GM21717 (cell line): ENCODE results near the gene ACAD10.
"Not testable (repeated sequence)": the region's sequence is repeated elsewhere in the genome, so short reads cannot be mapped to it uniquely, and the experiment has no call there.

Source experiments
- ATAC-seq: cut with Tn5 transposase; IDR thresholded peaks from one replicate; pipeline ENCODE4 v1.9.1; 2021; ENCODE audit warnings: mild to moderate bottlenecking, moderate library complexity; ENCODE audit not compliant: unreplicated experiment

ACAD10 gene

GRCh38 chr12:111748151-111748672 lies 62.4 kb downstream of the ACAD10 start:
- no peak for ATAC-seq

DNA sequence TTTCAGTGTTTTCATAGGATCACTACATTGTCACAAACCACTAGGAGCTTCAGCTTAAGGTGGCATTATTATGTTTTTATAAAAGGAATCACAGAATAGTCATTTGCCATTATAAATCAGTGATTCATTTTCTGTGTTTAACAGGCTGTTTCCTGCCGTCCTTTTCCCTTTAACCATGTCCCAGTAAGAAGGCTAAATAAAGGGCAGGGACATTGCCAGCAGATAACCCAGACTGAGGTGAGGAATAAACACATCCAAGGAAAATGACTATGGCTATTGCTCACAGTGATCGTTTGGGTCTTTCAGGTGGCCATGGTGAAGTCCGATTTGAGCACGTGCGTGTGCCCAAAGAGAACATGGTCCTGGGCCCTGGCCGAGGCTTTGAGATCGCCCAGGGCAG lies 63.0 kb downstream of the ACAD10 start:
- no peak for ATAC-seq

DNA sequence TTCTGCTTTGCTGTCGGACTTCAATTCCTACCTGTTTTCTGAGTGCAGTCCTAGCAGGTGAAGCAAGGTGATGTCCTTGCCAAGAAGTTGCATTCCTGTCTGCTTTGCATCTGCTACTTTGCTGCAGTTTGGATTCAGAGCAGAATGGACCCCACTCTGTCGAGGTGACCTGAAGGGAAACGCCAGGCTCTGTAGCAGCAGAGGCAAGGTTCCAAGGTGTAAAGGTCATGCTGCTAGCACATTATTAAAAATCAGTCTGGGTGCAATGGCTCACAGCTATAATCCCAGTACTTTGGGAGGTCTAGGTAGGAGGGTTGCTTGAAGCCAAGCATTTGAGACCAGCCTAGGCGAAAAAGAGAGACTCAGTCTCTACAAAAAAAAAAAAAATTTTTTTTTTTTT lies 63.5 kb downstream of the ACAD10 start:
- no peak for ATAC-seq

DNA sequence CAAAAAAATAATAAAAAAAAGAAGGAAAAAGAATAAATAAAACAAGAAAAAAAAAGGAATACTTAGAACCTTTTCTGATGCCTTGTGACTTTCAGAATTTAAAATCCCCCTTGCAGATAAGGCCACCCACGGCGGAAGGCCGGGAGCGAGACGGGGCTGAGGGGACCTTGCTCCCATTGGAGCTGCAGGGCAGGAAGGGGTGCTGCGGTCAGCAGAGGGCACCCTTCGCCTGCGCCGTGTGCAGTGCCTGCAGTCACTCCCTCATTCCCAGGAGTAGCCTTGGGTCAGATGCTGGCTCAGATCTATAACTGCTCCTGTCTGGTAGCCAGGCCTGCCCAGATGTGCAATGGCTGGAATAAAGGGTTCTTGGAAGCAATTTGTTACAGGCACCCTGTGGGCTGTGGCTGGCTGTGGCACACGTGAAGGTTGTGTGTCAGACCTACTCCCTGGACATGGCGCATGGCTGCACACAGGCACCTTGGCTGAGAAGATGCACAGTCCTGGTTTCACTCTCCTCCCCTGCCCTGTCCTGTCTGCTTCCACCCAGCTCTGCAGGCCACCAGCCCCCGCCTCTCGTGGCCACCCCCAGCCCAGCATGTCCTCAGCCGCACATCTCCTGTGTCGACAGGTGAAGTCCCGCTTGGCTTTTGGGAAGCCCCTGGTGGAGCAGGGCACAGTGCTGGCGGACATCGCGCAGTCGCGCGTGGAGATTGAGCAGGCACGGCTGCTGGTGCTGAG lies 67.5 kb downstream of the ACAD10 start:
- no peak for ATAC-seq

DNA sequence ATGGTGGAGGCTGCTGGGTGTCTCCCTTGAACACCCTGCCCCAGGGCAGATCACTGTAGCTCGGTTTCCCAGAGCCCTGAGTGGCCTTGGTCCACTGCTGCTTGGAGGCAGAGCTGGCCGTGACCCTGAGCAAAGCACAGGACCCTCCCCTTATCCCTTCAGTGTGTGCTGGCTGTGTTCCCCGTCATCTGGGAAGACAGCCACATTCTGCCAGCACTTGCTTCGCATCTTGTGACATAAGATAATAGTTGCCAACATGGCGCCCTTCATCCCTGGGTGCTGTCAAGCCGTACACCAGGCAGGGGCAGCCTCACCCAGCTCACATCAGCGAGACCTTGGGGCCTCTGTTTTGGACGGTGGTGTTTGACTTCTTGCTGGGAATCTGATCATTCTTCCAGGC lies 68.8 kb downstream of the ACAD10 start:
- no peak for ATAC-seq

- no peak for ATAC-seq
These were observed 70.3 kb downstream of the ACAD10 start for GRCh38 chr12:111756196-111756595.

- ATAC-seq, result no peak
These were observed 70.8 kb downstream of the ACAD10 start for GRCh38 chr12:111756681-111757080.

DNA sequence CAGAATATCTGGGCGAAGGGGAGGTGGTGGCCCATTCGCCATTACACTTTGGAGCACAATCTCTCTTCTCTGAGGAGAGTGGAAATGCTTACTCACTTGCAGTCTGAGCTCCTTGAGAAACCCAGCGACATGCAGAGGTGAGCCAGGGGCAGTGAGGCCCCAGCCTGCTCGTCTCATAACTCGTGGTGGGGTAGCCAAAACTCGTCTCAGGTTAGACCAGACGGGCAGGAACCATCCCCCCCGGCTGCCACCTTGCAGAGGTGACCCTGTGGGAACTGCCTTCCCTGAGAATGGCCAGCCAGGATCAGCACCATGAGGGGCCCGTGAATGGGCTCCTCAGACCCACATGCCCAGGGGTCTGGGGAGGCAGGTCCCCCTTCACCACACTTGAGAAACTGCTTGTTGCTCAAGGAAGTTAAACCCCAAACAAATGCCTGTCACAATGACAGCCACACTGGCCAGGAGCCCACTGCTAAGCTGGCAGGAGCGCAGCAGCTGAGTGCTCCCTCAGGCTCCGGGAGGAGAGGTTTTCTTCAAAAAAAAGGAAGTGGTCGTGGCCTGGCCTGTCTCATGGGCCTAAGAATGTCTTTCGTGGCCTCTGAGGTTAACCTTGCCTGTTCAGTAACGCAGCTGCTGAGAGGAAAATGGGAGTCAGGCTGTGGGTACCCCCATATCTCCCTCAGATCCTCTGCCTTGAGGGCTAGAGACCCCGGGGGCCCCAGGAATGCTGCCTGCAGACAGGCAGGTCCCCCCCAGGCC lies 71.7 kb downstream of the ACAD10 start:
- no peak for ATAC-seq

GRCh38 chr12:111758120-111758561 lies 72.3 kb downstream of the ACAD10 start:
- no peak for ATAC-seq

- ATAC-seq, result no peak
These were observed 73.4 kb downstream of the ACAD10 start for GRCh38 chr12:111759271-111759670.

DNA sequence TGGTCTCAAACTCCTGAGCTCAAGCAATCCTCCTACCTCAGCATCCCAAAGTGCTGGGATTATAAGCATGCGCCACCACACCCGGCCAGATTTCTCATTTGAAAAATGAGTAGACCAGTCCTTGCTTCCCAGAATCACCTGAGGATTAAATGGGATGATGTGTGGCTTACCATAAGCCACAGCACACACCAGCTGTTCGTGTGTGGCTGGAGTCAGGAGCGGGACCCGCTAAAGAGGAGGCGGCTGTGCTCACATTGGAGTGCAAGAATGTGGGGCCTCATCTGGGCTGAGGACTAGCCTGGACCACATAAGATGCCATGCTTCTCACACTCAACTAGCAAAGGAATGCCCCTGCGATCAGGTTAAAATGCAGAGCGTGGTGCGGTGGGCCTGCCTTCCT lies 74.1 kb downstream of the ACAD10 start:
- no peak for ATAC-seq

- ATAC-seq, result no peak
These were observed 75.2 kb downstream of the ACAD10 start for GRCh38 chr12:111761099-111761498.

- no peak for ATAC-seq
These were observed 75.9 kb downstream of the ACAD10 start for GRCh38 chr12:111761706-111762105.

DNA sequence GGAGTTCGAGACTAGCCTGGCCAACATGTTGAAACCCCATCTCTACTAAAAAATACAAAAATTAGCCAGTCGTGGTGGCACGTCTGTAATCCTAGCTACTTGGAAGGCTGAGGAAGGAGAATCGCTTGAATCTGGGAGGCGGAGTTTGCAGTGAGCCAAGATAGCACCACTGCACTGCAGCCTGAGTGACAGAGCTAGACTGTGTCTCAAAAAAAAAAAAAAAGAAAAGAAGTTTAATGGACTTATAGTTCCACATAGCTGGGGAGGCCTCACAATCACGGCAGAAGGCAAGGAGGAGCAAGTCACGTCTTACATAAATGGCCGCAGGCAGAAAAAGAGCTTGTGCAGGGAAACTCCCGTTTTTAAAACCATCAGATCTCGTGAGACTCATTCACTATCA lies 77.7 kb downstream of the ACAD10 start:
- ATAC-seq, result not testable (repeated sequence)

DNA sequence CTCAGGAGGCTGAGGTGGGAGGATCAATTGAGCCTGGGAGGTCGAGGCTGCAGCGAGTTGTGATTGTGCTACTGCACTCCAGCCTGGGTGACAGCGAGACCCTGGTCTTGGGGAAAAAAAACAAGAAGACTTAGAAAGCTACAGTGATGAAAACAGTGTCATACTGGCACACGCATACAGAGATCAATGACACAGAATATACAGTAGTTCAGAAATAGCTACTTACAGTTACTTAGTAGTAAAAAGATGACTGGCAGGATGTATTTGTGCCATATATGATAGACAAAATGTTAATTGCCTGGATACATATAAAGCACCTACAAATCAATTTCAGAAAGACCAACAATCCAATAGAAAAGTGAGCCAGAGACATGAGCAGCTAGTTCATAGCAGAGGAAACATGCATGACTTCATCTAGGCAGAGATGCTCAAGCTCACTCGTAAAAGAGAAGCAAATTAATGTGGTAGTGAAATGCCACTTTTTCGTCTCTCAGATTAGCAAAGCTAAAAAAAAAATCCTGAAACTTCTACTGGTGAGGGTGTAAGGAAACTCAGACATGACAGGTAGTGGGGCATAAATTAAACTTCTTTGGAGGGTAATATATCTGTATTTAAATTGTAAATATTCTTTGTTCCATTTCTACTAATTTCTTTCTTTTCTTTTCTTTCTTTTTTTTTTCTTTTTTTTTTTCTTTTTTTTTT lies 78.4 kb downstream of the ACAD10 start:
- no peak for ATAC-seq

DNA sequence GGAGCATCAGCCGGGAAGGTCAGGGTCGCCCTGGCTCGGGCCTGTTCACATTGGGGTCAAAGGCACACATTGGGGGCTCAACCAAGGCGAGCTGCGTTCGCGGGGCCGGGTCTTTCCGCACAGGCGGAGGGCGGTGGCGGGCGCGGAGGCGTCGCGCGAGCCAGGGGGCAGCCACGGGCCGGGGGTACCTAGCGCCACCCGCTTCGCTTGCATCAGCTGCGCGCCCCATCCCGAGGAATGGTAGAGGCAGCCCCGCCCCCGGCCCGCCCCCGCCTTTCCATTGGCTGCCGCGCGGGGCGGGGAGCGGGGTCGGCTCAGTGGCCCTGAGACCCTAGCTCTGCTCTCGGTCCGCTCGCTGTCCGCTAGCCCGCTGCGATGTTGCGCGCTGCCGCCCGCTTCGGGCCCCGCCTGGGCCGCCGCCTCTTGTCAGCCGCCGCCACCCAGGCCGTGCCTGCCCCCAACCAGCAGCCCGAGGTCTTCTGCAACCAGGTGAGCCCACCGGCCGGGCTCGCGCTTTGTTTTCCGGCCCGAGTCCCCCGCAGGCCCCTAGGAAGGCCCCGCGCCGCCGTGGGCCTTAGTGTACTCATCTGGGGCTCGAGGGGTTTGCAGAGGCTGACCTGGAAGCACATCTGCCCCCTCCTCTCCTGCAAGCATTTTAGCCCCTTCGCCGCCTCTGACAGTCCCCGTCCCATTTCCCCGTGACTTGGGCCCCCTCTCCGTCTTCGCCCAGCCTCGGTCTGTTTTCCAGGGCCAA lies 80.9 kb downstream of the ACAD10 start, which contains the start of gene ALDH2:
Gene ALDH2 (plus strand): TSS at position 326 of the 754 bp plus-strand sequence. CDS start 50 bp downstream, at position 376.
- no peak for ATAC-seq

DNA sequence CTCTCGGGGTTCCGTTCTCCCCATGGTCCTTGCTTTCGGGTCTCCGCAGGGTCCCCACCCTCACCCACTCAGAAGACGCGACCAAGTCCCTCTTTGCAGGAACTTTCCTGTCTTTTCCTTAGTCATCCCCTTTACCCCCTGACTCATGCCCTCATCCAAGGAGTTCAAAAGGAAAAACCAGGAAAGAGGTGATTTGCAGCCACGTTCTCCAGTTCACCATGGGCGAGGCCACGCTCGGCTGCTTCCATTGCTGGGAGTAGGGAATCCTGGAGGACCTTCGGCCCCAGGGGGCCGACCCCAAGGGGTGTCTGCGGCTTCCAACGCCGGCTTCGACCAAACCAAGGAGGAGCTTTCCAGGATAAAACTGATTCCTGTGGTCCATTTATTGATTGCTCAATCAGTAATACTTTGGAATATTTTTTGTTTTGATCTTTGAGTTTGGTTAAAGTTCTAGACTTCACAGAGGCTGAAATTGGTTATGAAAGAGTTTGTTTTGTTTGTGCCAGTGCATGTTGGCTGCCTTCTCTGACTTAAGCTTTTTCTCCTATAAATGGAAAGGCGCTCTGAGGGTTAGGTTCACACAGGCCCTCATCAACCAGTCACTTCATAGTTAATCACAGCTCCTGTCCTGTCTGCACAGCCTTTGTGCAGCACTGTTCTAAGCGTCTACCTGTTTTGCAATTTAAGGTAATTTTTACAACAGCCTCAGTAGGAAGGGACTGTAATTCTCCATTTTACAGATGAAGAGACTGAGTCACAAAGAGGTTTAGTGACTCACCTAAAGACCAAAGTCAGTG lies 81.7 kb downstream of the ACAD10 start:
- no peak for ATAC-seq

DNA sequence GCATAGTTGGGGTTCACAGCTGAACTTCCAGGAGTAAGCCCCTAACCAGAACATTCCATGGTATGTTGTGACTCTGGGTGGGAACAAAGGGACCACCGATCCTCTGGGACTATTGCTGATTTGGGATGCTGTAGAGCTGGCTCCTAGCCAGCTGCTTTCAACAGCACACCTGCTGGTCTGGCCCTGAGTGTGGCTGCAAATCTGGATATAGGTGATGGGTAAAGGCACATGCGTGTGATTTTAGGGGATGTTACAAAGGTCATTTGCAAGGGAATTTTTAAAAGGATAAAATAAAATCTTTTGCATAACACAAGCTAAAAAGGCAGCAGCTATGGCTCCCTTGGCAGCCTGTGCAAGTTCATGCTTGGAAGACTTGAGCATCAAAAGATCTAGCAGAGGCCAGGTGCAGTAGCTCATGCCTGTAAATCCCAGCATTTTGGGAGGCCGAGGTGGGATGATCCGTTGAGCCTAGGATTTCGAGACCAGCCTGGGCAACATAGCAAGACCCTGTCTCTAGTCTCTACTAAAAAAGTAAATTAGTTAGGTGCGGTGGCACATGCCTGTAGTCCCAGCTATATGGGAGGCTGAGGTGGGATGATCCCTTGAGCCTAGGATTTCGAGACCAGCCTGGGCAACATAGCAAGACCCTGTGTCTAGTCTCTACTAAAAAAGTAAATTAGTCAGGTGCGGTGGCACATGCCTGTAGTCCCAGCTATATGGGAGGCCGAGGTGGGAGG lies 82.5 kb downstream of the ACAD10 start:
- ATAC-seq, result no peak

DNA sequence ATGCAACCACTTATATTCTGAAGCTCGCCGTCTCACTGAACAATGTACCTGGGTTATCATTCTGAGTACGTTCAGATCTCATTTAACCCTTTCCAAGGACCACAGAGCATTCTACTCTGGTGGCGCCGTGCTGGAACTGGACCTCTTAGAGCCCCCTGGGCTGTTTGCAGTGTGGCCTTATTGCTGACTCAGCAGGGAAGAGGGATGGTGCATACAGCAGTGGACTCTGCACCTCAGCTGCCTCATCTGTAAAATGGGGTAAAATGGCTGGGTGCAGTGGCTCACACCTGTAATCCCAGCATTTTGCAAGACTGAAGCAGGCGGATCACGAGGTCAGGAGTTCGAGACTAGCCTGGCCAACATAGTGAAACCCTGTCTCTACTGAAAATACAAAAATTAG lies 83.7 kb downstream of the ACAD10 start:
- ATAC-seq, result no peak
